Adrenal gland (tissue), 5 donors: Measurements from ENCODE around the gene ARTN.

Source experiments
- CTCF ChIP-seq, 6 experiments: fragments of 450-650 bp in 4 of 6; fragments of 200-600 bp in 2 of 6; sonication (generic) in 1 of 6; IDR thresholded peaks; 1 replicate in 5 of 6; 2 replicates in 1 of 6; pipeline versions ENCODE4 v1.5.1 to v1.8.0; 2016 to 2021; ENCODE audit warnings: antibody characterized with exemption in 6 of 6, mild to moderate bottlenecking in 2 of 6, moderate library complexity in 1 of 6
- POLR2A ChIP-seq, 2 donors: fragments of 450-650 bp; IDR thresholded peaks; one replicate each; pipeline ENCODE4 v1.6.1; 2017; ENCODE audit warnings: antibody characterized with exemption in 2 of 2, mild to moderate bottlenecking in 2 of 2, moderate library complexity in 1 of 2
- donor health status: DM: no; HTN: no; CAD: no.

- TF ChIP-seq CTCF (IDR thresholded peaks at IDR 0.05) (no peak), POLR2A (IDR thresholded peaks at IDR 0.05) (no peak)
Measured at GRCh38 chr1:43938892-43939587, 5.4 kb downstream of the ARTN start.
